Bronchial epithelial cell (primary cell): ENCODE data around the gene RPS6KB1. TPM values are rescaled to one million over a fixed set of nuclear protein-coding genes. Genes with fewer than 3 reads are reported as not detected.

ENCODE experiments used
- DNase-seq: peaks from one replicate; pipeline ENCODE4 v3.0.0-alpha.2; 2010; ENCODE audit warnings: low read depth
- FAIRE-seq: peaks from 2 replicates; lab custom pipeline; 2011; peaks lifted over from hg19 to GRCh38; lab: Jason Lieb, UNC
- H3K27me3 ChIP-seq: 2 replicates; pipeline ENCODE4 v1.5.1; 2011; ENCODE audit warnings: low read length; ENCODE audit not compliant: control insufficient read depth, insufficient read depth
- H3K36me3 ChIP-seq: 2 replicates; pipeline ENCODE4 v1.5.1; 2011; ENCODE audit warnings: low read length; ENCODE audit not compliant: control insufficient read depth, insufficient read depth
- H3K4me3 ChIP-seq: 2 replicates; pipeline ENCODE4 v1.5.1; 2011; ENCODE audit warnings: mild to moderate bottlenecking, low read depth, low read length, control low read depth
- total RNA-seq: library from RNA; depleted of rRNA; stranded (reverse); fragments of >200 nt; gene quantifications from 2 replicates; pipeline ENCODE4 v1.2.1, GENCODE V29; 2014
- TF ChIP-seq, protein P1 (sequence below): IDR thresholded peaks from 2 replicates; pipeline ENCODE4 v1.5.1; 2011; ENCODE audit warnings: mild to moderate bottlenecking, moderate library complexity, low read length, control low read depth, inconsistent platforms; ENCODE audit not compliant: insufficient read depth, severe bottlenecking

RPS6KB1 gene
- 37.1 and 39.0 TPM in 2 replicates for total RNA-seq

DNA sequence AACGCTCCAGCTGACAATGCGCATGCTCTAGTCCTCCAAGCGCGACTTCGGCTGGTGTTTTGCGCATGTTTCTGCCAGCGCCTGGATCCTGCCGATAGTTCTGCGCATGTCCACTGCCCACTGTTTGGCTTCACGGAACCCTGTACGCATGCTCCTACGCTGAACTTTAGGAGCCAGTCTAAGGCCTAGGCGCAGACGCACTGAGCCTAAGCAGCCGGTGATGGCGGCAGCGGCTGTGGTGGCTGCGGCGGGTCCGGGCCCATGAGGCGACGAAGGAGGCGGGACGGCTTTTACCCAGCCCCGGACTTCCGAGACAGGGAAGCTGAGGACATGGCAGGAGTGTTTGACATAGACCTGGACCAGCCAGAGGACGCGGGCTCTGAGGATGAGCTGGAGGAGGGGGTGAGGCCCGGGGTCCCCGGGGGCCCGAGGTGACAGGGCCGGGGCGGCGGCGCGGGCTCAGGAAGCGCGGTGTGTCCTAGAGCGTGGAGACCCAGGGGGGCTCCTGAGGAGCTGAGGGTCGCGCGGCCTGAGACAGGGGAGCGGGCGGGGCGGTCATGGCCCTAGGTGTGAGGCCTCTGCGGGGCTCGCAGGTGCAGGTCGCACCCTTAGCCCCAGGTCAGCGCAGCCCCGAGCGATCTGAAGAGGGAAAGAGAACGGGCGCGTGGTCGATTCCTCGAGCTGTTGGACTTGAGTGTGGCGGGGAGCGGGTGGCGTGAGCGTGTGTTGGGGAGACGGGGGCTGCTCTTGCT is at the start of gene RPS6KB1, which contains the start of gene TUBD1:
TSS of gene RPS6KB1 (plus strand) at position 198 of the 752 bp plus-strand sequence. CDS start at position 262, 64 bp downstream.
TSS of gene TUBD1 (minus strand) at position 20 of the 752 bp plus-strand sequence. CDS start 1,941 bp downstream, outside the sequence.
- Histone ChIP-seq H3K36me3 (no peaks in the 10 kb centered on the region), H3K4me3 (peak within 1 kb of the TSS; percentile 74), H3K27me3 (no peaks in the 10 kb centered on the region)
- peak; percentile 43 for FAIRE-seq
- TF ChIP-seq, protein P1, sequence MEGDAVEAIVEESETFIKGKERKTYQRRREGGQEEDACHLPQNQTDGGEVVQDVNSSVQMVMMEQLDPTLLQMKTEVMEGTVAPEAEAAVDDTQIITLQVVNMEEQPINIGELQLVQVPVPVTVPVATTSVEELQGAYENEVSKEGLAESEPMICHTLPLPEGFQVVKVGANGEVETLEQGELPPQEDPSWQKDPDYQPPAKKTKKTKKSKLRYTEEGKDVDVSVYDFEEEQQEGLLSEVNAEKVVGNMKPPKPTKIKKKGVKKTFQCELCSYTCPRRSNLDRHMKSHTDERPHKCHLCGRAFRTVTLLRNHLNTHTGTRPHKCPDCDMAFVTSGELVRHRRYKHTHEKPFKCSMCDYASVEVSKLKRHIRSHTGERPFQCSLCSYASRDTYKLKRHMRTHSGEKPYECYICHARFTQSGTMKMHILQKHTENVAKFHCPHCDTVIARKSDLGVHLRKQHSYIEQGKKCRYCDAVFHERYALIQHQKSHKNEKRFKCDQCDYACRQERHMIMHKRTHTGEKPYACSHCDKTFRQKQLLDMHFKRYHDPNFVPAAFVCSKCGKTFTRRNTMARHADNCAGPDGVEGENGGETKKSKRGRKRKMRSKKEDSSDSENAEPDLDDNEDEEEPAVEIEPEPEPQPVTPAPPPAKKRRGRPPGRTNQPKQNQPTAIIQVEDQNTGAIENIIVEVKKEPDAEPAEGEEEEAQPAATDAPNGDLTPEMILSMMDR, result no peak
- DNase-seq, result peak; percentile 100

DNA sequence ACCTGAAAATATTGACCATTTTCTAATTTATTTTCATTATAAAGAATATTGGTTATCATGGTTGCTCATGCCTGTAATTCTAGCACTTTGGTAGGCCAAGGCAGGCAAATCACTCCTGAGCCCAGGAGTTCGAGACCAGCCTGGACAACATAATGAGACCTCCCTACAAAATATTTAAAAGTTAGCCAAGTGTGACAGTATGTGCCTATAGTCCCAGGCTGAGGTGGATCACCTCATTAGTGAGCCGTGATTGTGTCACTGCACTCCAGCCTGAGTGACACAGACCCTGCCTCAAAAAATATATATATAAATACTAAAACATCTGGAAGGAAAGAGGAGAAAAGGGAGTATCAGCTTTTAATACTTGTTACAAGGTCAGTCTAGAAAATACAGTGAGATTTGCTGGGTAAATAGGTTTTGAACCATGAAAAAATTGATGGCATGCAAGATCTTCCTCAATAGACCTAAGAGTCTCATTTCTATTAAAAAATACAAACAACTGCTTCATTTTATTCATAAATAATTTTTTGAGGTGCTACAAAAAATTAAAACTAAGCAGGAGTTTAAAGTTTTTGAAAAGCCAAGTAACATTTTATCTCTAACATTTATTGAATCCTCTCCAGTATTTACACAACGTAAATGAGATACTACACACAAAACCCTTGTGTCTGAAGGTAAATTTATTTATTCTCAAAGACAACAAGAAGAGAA is 47.9 kb upstream of the RPS6KB1 start:
- Histone ChIP-seq H3K27me3 (no peaks in the 10 kb centered on the region), H3K36me3 (no peaks in the 10 kb centered on the region), H3K4me3 (no peak overlapping the region)
- TF ChIP-seq, protein P1, result no peak
- FAIRE-seq, result no peak
- DNase-seq, result peak; percentile 60

DNA sequence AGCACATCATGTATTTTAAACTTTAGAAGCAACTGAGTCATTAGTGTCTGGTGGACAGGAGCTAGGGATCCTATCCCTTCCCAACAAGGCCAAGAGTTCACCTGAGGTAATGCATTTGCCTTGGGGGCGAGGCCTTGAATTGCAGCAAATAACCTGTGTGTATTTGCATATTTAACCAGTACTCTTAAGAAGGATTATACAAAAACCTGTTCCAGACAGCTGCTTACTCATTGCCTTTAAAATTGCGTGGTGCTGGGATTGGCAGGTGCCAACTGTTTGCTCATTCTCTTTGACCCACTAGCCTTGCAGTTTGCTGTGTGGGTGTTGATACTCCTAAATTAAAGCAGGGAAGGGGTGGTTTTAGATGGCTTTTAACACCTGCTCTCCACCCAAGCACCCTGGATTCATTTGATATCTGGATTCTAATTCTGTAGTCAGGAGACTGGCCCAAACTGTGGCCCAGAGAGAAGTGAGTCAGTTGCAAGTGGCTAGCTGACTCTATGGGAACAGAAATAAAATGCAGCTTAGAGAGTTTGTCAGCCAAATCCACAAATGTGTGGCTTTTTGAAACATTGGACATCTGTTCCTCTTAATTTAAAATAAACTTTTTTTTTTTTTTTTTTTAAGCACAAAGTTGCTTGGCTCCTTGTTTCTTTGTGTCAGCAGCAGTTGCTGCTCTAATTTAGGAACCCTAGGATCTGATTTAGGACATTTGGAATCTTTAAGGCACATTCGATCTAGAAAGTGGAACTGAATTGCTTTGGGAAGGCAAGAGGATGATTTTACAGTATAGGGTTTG is 47.1 kb upstream of the RPS6KB1 start:
- peak overlapping the region; percentile 13 for H3K4me3 ChIP-seq
- DNase-seq, result peak; percentile 98
- no peaks in the 10 kb centered on the region for H3K27me3 ChIP-seq
- no peaks in the 10 kb centered on the region for H3K36me3 ChIP-seq
- no peak for FAIRE-seq
- TF ChIP-seq, protein P1, result no peak

DNA sequence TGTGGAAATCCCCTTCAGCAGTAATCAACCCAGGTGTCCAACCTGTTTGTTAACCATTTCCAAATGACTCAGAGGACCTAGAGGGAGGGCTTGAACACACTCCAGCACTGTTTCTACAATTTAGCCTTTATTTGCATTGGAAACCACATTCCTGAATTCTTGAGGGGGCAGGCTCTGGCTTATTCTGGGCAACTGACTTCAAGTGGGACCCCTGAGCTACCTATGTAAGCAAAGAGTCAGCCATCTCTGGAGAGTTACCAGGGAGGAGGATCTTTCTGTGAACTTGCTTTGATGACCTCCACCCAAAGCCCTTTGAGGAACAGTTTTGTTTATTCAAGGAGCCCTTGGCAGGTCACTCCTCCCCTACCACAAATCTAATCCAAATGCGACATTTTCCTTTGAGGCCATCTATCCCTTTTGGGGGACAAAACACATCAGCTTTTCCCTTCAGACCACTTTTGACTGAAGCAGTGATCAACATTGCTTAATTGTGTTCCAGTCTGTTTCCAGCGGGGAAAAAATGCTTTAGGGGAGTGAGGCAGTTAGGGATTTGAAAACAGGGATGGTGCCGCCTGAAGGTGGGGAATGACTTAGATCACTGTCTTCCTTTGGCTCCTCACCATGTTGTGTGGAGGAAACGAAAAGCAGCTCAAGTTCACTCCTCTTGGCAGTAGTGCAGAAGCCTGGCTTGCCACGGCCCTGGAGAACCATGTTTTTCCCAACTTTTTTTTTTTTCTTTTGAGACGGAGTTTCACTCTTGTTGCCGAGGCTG is 46.3 kb upstream of the RPS6KB1 start:
- peak; percentile 98 for DNase-seq
- H3K36me3 ChIP-seq, result no peaks in the 10 kb centered on the region
- H3K27me3 ChIP-seq, result no peaks in the 10 kb centered on the region
- no peak overlapping the region for H3K4me3 ChIP-seq
- FAIRE-seq, result no peak
- TF ChIP-seq, protein P1, result no peak

DNA sequence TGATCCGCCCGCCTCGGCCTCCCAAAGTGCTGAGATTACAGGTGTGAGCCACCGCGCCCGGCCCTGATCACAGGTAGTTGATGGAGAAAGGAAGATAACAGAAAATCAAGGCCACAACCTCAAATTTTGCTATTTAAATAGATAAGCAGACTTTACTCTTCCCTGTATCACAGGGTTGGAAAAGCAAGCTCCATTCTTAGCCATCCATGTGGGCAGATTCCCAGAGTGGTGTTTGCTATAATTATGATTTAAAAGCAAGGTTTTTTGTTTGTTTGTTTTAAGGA is 44.6 kb upstream of the RPS6KB1 start:
- H3K4me3 ChIP-seq, result no peak overlapping the region
- no peaks in the 10 kb centered on the region for H3K36me3 ChIP-seq
- H3K27me3 ChIP-seq, result no peaks in the 10 kb centered on the region
- DNase-seq, result no peak
- FAIRE-seq, result no peak
- TF ChIP-seq, protein P1, result no peak
